ENCODE measurements around the gene CCDC138. TPM values are rescaled to one million over a fixed set of nuclear protein-coding genes. Genes with fewer than 3 reads are reported as not detected.

Gene CCDC138
- total RNA-seq, 1 experiment from 2014 or later = 11.3 TPM

- CTCF ChIA-PET = no interaction called here
- H3K27me3 Mint-ChIP-seq (ENCODE audit: unreplicated experiment) = peaks cover 8% of the 10 kb centered on the region
- no peak overlapping the region for H3K4me3 Mint-ChIP-seq (ENCODE audit: low read depth, unreplicated experiment)
These were observed 120.0 kb downstream of the CCDC138 start for GRCh38 chr2:108906403-108907077.

GRCh38 chr2:108907822-108908712 is 121.5 kb downstream of the CCDC138 start:
- no TSS peak for BruUV-seq (replicated peaks)
- H3K9me3 Mint-ChIP-seq (ENCODE audit: low read depth, unreplicated experiment) = no peaks in the 10 kb centered on the region
- H3K36me3 Mint-ChIP-seq (ENCODE audit: insufficient read depth, unreplicated experiment) = no peaks in the 10 kb centered on the region
- no peaks in the 10 kb centered on the region for H3K4me1 Mint-ChIP-seq (ENCODE audit: low read depth, unreplicated experiment)
- H3K4me3 Mint-ChIP-seq (ENCODE audit: low read depth, unreplicated experiment) = no peak overlapping the region
- intact Hi-C loops (cut with micrococcal nuclease; ENCODE audit: unreplicated experiment) = no loop called here
- no peak overlapping the region for H3K27ac Mint-ChIP-seq (ENCODE audit: unreplicated experiment)
- H3K27me3 Mint-ChIP-seq (ENCODE audit: unreplicated experiment) = peaks cover 14% of the 10 kb centered on the region
- CTCF ChIA-PET = no interaction called here
- no peak for DNase-seq
- no peak for TF ChIP-seq CTCF (IDR thresholded peaks at IDR 0.05; ENCODE audit: unreplicated experiment)

More at GRCh38 chr2:108906403-108907077, 120.0 kb downstream of the CCDC138 start:
- H3K27ac Mint-ChIP-seq (ENCODE audit: unreplicated experiment) = no peak overlapping the region
- no TSS peak for BruUV-seq (replicated peaks)
- DNase-seq = no peak
- H3K36me3 Mint-ChIP-seq (ENCODE audit: insufficient read depth, unreplicated experiment) = no peaks in the 10 kb centered on the region
- no peaks in the 10 kb centered on the region for H3K4me1 Mint-ChIP-seq (ENCODE audit: low read depth, unreplicated experiment)
- intact Hi-C loops (cut with micrococcal nuclease; ENCODE audit: unreplicated experiment) = no loop called here
- no peaks in the 10 kb centered on the region for H3K9me3 Mint-ChIP-seq (ENCODE audit: low read depth, unreplicated experiment)
- no peak for TF ChIP-seq CTCF (IDR thresholded peaks at IDR 0.05; ENCODE audit: unreplicated experiment)

- intact Hi-C loops (cut with micrococcal nuclease; ENCODE audit: unreplicated experiment) = no loop called here
- Mint-ChIP-seq H3K4me3 (ENCODE audit: low read depth, unreplicated experiment) (no peak overlapping the region), H3K4me1 (ENCODE audit: low read depth, unreplicated experiment) (no peaks in the 10 kb centered on the region), H3K36me3 (ENCODE audit: insufficient read depth, unreplicated experiment) (no peaks in the 10 kb centered on the region), H3K9me3 (ENCODE audit: low read depth, unreplicated experiment) (no peaks in the 10 kb centered on the region), H3K27ac (ENCODE audit: unreplicated experiment) (no peak overlapping the region), H3K27me3 (ENCODE audit: unreplicated experiment) (peaks cover 14% of the 10 kb centered on the region)
- no peak for TF ChIP-seq CTCF (IDR thresholded peaks at IDR 0.05; ENCODE audit: unreplicated experiment)
- no peak for DNase-seq
- CTCF ChIA-PET = no interaction called here
- no TSS peak for BruUV-seq (replicated peaks)
These were observed 122.1 kb downstream of the CCDC138 start for GRCh38 chr2:108908713-108909070.

GRCh38 chr2:108909275-108909823 is 122.8 kb downstream of the CCDC138 start:
- DNase-seq = no peak
- no peaks in the 10 kb centered on the region for H3K36me3 Mint-ChIP-seq (ENCODE audit: insufficient read depth, unreplicated experiment)
- peaks cover 14% of the 10 kb centered on the region for H3K27me3 Mint-ChIP-seq (ENCODE audit: unreplicated experiment)
- no peak for TF ChIP-seq CTCF (IDR thresholded peaks at IDR 0.05; ENCODE audit: unreplicated experiment)
- intact Hi-C loops (cut with micrococcal nuclease; ENCODE audit: unreplicated experiment) = no loop called here
- CTCF ChIA-PET = no interaction called here
- H3K4me3 Mint-ChIP-seq (ENCODE audit: low read depth, unreplicated experiment) = no peak overlapping the region
- no peak overlapping the region for H3K27ac Mint-ChIP-seq (ENCODE audit: unreplicated experiment)
- no peaks in the 10 kb centered on the region for H3K4me1 Mint-ChIP-seq (ENCODE audit: low read depth, unreplicated experiment)
- H3K9me3 Mint-ChIP-seq (ENCODE audit: low read depth, unreplicated experiment) = no peaks in the 10 kb centered on the region
- BruUV-seq (replicated peaks) = no TSS peak

Data from Calu3 (cell line).